ENCODE results near the gene CEL. TPM values are rescaled to one million over a fixed set of nuclear protein-coding genes. Genes with fewer than 3 reads are reported as not detected.
"Not testable (repeated sequence)": the region's sequence is repeated elsewhere in the genome, so short reads cannot be mapped to it uniquely, and the experiment has no call there.

Gene CEL
- total RNA-seq, 1 experiment from 2014 or later, result 3.6 TPM

- no peak overlapping the region for H3T11ph ChIP-seq (ENCODE audit: low read length)
- no peak overlapping the region for H2BK120ac ChIP-seq (ENCODE audit: low read depth, low read length, poor library complexity, severe bottlenecking)
- no peaks in the 10 kb centered on the region for H3K27me3 ChIP-seq (ENCODE audit: insufficient read depth, low read length)
- no peaks in the 10 kb centered on the region for H3K27me3 Mint-ChIP-seq (ENCODE audit: low read depth)
- TF ChIP-seq CTCF (conservative IDR thresholded peaks at IDR 0.05), result no peak
- peaks cover 28 to 29% of the 10 kb centered on the region in 2 experiments for H3K4me1 Mint-ChIP-seq
- whole genome bisulfite sequencing (ENCODE audit: extremely low coverage, insufficient read length, low lambda C conversion rate), result no CpG with 5 or more reads among the region's 6 CpGs
- peaks cover 17 to 29% (median 25%) of the 10 kb centered on the region in 3 experiments; a peak in 6 of 7 replicates for H3K36me3 Mint-ChIP-seq (ENCODE audit: insufficient read depth in 1 of 3, low read depth in 3 of 3)
- no peak overlapping the region for H3K23ac ChIP-seq (ENCODE audit: insufficient read length, low read depth, low read length)
- no peak overlapping the region for H2BK20ac ChIP-seq (ENCODE audit: low read depth, low read length, poor library complexity, severe bottlenecking)
- no peak overlapping the region for H4K91ac ChIP-seq (ENCODE audit: insufficient read length, low read depth, low read length)
- H2BK12ac ChIP-seq (ENCODE audit: insufficient read length, low read depth, low read length), result no peak overlapping the region
- H3K23me2 ChIP-seq (ENCODE audit: insufficient read length, low read depth, low read length, poor library complexity, severe bottlenecking), result no peaks in the 10 kb centered on the region
- no peak overlapping the region for H2BK5ac ChIP-seq (ENCODE audit: insufficient read length, low read length)
- H3K4me3 Mint-ChIP-seq, result peak overlapping the region in 1 of 2 experiments; percentile 65; a peak in 3 of 5 replicates
- no peaks in the 10 kb centered on the region; a peak in 1 of 5 replicates for H3K9me3 Mint-ChIP-seq
- no peak overlapping the region for H4K5ac ChIP-seq (ENCODE audit: insufficient read length, low read depth, low read length)
- peaks cover 2% of the 10 kb centered on the region; the same call in 1 of the 2 replicates for H3K4me1 ChIP-seq (ENCODE audit: insufficient read depth, low read length)
- H3K27ac ChIP-seq (ENCODE audit: insufficient read length, low read depth, low read length), result no peak overlapping the region
- no peaks in the 10 kb centered on the region for H3K79me1 ChIP-seq (ENCODE audit: insufficient read depth, low read depth, low read length, poor library complexity, severe bottlenecking)
- no peaks in the 10 kb centered on the region for H3K79me2 ChIP-seq (ENCODE audit: insufficient read depth, low read length)
- H4K8ac ChIP-seq (replicated peaks; ENCODE audit: insufficient read length, low read depth, low read length), result no peak overlapping the region
- no peak overlapping the region for H3K9ac ChIP-seq (ENCODE audit: extremely low read depth, insufficient read length, low read length)
- peak; percentile 66 for DNase-seq
- H3K18ac ChIP-seq (ENCODE audit: insufficient read length, low read depth, low read length), result no peak overlapping the region
- peaks cover 3% of the 10 kb centered on the region for H4K20me1 ChIP-seq (ENCODE audit: control insufficient read depth, insufficient read depth, insufficient read length)
- peak overlapping the region; percentile 49 to 86 (median 81); a peak in 4 of 7 replicates for H3K27ac Mint-ChIP-seq
- no peak overlapping the region for H3K14ac ChIP-seq (ENCODE audit: insufficient read depth, low read length)
- no peak overlapping the region for H3K4ac ChIP-seq (ENCODE audit: low read depth, low read length)
- H2BK15ac ChIP-seq (ENCODE audit: low read depth, low read length), result no peak overlapping the region
- no peaks in the 10 kb centered on the region for H3K9me3 ChIP-seq (ENCODE audit: control insufficient read depth, low read depth, low read length)
- H3K56ac ChIP-seq (ENCODE audit: insufficient read length, low read depth, low read length), result no peak overlapping the region
- H2AK5ac ChIP-seq (ENCODE audit: insufficient read length, low read length), result no peak overlapping the region
- no peak overlapping the region for H3K4me2 ChIP-seq (ENCODE audit: insufficient read depth, insufficient read length, low read length)
- H2AFZ ChIP-seq (ENCODE audit: low read length), result no peak overlapping the region
These were observed 1.4 kb upstream of the CEL start for GRCh38 chr9:133060417-133060841.

- H3K27ac ChIP-seq (ENCODE audit: insufficient read length, low read depth, low read length); H3K27me3 Mint-ChIP-seq (ENCODE audit: low read depth): not testable (repeated sequence)
These were observed 590 bp upstream of the CEL start for GRCh38 chr9:133061019-133061763.

More at GRCh38 chr9:133061019-133061763, 590 bp upstream of the CEL start:
- not testable (repeated sequence) for H2BK20ac ChIP-seq (ENCODE audit: low read depth, low read length, poor library complexity, severe bottlenecking); H4K8ac ChIP-seq (replicated peaks; ENCODE audit: insufficient read length, low read depth, low read length); H2BK120ac ChIP-seq (ENCODE audit: low read depth, low read length, poor library complexity, severe bottlenecking); H3K27me3 ChIP-seq (ENCODE audit: insufficient read depth, low read length); H3K23me2 ChIP-seq (ENCODE audit: insufficient read length, low read depth, low read length, poor library complexity, severe bottlenecking); H2AFZ ChIP-seq (ENCODE audit: low read length); H3K4me1 ChIP-seq (ENCODE audit: insufficient read depth, low read length); H3K56ac ChIP-seq (ENCODE audit: insufficient read length, low read depth, low read length); H4K91ac ChIP-seq (ENCODE audit: insufficient read length, low read depth, low read length); DNase-seq; H4K5ac ChIP-seq (ENCODE audit: insufficient read length, low read depth, low read length); H3K9me3 ChIP-seq (ENCODE audit: control insufficient read depth, low read depth, low read length); H3T11ph ChIP-seq (ENCODE audit: low read length); H3K14ac ChIP-seq (ENCODE audit: insufficient read depth, low read length); H3K9ac ChIP-seq (ENCODE audit: extremely low read depth, insufficient read length, low read length); H2BK15ac ChIP-seq (ENCODE audit: low read depth, low read length); H3K9me3 Mint-ChIP-seq; H3K79me1 ChIP-seq (ENCODE audit: insufficient read depth, low read depth, low read length, poor library complexity, severe bottlenecking); H3K4me2 ChIP-seq (ENCODE audit: insufficient read depth, insufficient read length, low read length); H3K23ac ChIP-seq (ENCODE audit: insufficient read length, low read depth, low read length); H2BK12ac ChIP-seq (ENCODE audit: insufficient read length, low read depth, low read length); H3K18ac ChIP-seq (ENCODE audit: insufficient read length, low read depth, low read length); H4K20me1 ChIP-seq (ENCODE audit: control insufficient read depth, insufficient read depth, insufficient read length); H2AK5ac ChIP-seq (ENCODE audit: insufficient read length, low read length); H3K4ac ChIP-seq (ENCODE audit: low read depth, low read length); H2BK5ac ChIP-seq (ENCODE audit: insufficient read length, low read length); H3K79me2 ChIP-seq (ENCODE audit: insufficient read depth, low read length)
- Mint-ChIP-seq H3K4me1 (peaks cover 28 to 29% of the 10 kb centered on the region in 2 experiments), H3K4me3 (peak overlapping the region in 1 of 2 experiments; percentile 26; a peak in 2 of 5 replicates), H3K27ac (peak overlapping the region in 2 of 3 experiments; percentile 83 to 95; a peak in 3 of 7 replicates), H3K36me3 (ENCODE audit: insufficient read depth in 1 of 3, low read depth in 3 of 3) (peaks cover 14 to 23% (median 17%) of the 10 kb centered on the region in 3 experiments; a peak in 6 of 7 replicates)
- WGBS (ENCODE audit: extremely low coverage, insufficient read length, low lambda C conversion rate), result no CpG with 5 or more reads among the region's 14 CpGs
